GM21619 (cell line): ENCODE data around the gene JAML.

Experiments
- ATAC-seq: cut with Tn5 transposase; IDR thresholded peaks from one replicate; pipeline ENCODE4 v1.9.1; 2021; ENCODE audit not compliant: unreplicated experiment

JAML gene

DNA sequence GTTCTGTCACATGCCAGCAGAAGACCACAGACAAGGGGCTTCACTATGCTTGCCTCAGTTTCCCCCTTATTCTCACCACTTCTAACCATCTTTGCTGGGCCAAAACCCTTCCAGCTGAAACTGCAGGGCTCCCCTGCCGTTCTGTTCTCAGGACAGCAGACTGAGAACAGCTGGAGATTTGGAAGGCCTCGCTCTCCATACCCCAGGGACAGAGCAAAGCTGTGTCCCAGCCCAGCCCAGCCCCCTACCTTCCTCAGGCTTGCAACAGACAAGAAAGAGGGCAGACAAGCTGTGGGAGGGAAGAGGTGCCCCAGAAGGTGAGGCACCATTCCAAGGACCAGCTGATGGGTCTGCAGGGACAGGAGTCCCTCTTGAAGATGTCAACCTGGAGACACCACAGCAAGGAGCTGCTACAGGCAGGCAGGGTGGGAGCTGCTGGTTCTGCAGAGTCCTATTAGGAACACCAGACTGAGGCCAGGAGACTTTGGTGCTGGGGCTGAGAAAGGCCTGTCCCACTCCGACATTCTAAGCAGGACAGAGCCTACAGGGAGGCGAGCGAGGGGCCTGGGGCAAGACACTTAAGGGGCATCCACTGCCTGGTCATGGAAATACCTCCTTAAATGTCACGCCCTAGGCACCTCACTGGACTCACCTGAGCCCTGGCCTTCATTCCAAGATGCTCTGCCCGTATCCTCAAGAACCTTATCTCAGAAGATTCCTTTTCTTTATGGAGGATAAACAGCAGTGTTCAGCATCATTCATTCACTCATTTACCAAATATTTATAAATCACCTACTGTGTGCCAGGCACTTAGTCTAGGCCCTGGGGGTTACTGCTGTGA lies 55.3 kb downstream of the JAML start:
- no peak for ATAC-seq

DNA sequence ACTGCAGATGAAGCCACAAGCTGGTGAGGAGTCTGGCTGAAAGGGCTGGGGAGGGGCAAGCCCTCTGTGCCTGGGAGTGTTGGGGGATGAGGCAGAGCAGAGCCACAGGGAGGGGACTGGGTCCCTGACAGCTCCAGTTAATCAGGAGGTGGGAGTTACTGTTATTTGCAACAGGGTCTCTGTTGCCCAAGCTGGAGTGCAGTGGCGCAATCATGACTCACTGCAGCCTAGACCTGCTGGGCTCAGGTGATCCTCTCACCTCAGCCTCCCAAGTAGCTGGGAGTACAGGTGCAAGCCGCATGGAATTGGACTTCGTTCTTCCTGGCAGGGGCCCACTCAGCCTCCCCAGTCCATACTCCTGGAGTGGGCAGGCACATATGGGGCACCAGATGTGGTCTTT lies 56.1 kb downstream of the JAML start:
- ATAC-seq, result no peak

DNA sequence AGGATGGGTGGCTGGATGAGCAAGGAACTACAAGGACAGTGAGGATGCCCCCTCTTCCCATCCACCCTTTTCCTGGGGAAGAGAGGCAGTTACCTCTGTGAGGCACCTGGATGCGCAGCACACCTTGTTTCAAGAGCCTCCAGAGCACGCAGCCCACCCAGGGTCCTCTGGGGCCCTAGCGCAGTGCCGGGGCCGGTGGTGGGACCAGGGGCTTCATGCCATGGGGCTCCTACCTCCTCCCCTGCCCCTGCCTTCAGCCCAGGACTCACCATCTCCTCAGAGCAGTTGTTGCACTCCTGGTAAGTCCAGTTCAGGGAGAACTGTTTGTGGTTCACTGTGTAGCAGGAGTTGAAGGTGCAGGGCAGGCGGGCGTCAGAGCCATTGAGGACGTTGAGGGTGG lies 56.5 kb downstream of the JAML start:
- no peak for ATAC-seq

DNA sequence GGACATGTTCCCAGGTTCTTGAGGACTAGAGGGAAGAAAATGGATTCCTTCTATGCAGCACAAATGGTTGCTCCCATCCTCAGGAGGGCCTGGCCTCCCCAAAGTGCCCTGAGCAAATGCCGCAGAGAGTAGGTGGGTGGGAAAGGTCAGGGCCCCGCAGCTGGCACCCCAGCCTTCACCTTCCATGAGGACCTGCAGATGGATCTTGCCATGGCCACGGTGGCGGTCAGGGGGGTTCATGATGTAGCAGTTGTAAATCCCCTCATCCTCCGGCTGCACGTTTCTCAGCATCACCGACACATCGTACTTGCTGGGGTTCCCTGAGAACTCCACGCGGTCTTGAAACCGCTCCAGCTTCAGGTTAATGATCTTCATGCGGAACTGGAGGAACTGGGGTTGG lies 56.9 kb downstream of the JAML start:
- no peak for ATAC-seq

- ATAC-seq, result no peak
Observed at GRCh38 chr11:118167253-118167652, 57.6 kb downstream of the JAML start.

- no peak for ATAC-seq
Observed at GRCh38 chr11:118166641-118167040, 58.2 kb downstream of the JAML start.

GRCh38 chr11:118164885-118165284 lies 59.9 kb downstream of the JAML start:
- no peak for ATAC-seq

DNA sequence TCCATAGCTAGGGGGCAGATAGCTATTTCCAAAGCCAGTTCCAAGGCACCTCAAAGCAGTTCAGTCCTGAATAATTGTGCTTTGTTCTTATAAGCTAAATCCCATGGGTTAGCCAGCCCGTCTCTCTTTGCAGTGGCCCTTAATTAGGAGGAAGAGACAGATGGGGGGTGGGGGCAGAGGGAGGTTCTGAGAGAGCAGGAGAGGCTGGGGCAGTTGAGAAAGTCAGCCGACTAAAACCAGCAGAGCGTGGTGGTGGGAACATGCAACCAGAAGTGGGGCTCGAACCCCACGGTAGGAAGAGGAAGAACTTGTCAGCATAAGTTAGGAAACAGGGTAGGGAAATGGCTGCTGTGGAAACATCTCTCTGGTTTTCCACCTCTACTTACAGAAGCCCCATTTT lies 61.3 kb downstream of the JAML start:
- no peak for ATAC-seq

GRCh38 chr11:118162846-118163245 lies 62.0 kb downstream of the JAML start:
- ATAC-seq, result no peak

DNA sequence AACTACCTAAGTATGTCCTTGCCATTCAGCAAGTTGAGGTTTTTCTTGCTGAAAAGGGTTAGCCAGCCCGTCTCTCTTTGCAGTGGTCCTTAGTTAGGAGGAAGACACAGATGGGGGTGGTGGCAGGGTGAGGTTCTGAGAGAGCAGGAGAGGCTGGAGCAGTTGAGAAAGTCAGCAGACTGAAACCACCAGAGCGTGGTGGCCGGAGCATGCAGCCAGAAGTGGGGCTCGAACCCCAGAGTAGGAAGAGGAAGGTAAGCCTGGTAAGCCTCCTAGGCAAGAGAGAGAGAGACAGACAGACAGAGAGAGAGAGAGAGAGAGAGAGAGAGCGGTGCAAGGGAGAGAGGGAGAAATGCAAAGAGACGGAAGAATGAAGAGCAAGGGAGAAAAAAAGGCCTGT lies 63.0 kb downstream of the JAML start:
- ATAC-seq, result no peak

DNA sequence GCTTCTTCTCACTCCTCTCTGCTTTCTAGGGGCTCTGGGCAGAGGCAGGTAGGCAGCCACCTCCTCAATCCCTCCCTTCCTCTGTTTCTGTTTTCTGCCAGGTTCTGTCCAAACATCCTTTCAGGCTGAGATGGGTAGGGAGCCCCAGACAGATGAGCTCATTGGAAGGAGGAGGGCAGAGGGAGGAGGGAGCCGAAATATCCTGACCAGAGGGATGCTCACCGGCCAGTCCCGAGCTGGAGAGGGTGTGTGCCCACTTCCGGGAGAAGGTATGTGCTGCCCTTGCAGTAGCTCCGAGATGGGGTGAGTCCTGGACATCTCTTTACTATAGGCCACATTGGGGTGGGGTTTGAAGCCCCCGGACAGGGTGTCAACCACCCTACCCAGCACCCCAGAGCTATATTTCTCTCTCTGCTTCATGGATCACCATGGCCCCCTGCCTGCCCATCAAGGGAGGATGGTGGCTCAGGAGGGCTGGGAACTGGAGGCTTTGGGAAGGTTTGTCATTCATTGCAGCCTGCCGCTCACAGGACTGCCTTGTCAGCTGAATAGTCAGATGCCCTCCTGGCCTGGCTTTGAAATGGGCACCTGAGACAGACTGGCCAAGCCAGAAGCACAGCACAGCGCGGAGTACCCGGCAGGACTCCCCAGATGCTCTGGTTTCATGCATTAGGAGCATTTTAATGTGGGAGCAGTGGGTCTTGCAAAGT lies 67.5 kb downstream of the JAML start:
- no peak for ATAC-seq

GRCh38 chr11:118156531-118157185 lies 68.2 kb downstream of the JAML start:
- no peak for ATAC-seq

GRCh38 chr11:118155776-118156530 lies 68.9 kb downstream of the JAML start:
- ATAC-seq, result no peak

- ATAC-seq, result no peak
Observed at GRCh38 chr11:118154641-118155040, 70.2 kb downstream of the JAML start.

GRCh38 chr11:118153976-118154375 lies 70.8 kb downstream of the JAML start:
- no peak for ATAC-seq

DNA sequence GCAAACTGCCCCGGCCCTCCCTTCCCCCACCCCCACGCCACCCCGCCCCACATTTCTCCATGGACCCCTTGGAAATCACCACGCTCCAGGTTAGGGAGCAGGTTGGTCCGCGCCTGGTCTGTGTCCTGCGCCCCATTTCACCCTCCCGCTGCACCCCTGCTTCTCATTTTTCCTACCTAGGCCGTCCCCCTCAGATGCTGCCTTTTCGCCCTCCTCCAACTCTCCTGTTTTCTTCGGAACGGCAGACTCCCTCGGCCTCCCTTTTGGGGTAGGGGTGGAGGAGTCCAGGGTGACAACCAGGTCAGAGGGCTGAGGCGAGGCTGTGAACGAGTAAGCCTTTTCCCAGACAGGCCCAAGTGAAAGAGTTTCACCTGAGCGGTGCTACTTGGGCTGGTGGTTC lies 71.3 kb downstream of the JAML start:
- ATAC-seq, result no peak

GRCh38 chr11:118152552-118153471 lies 72.0 kb downstream of the JAML start, which contains the start of gene SCN4B:
TSS of gene SCN4B (minus strand) at chr11:118152823. CDS start at chr11:118152673, 150 bp downstream.
- no peak for ATAC-seq

GRCh38 chr11:118152020-118152551 lies 72.7 kb downstream of the JAML start:
- ATAC-seq, result no peak

- no peak for ATAC-seq
Observed at GRCh38 chr11:118151431-118151830, 73.4 kb downstream of the JAML start.

DNA sequence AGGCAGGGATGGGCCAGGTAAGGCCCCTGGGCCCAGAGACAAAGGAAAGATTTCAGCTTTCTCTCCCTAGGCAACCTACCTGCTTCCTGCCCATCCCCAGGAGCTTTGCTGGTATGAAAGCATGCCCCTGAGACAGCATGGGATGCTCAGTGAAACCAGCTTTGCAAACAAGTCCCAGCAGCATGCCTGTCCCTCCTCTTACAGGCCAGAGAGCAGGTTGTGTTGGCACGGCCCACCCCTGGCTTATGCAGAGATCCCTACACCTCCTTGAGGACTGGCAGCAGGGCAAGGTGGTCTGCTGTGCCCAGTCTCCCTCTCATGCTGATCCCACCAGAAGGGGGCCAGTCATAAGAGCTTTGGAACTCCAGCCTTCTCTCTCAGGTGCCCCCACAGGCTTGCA lies 75.3 kb downstream of the JAML start:
- ATAC-seq, result no peak
